KOPT-K1 (cell line): ENCODE measurements around the gene DIP2C.
"Not testable (repeated sequence)": the region's sequence is repeated elsewhere in the genome, so short reads cannot be mapped to it uniquely, and the experiment has no call there.

ENCODE experiments used
- H3K27ac ChIP-seq: fragments of 200-600 bp; sonication (generic); 2 replicates; pipeline ENCODE4 v1.5.1; 2016; ENCODE audit warnings: antibody characterized with exemption, mild to moderate bottlenecking, low read depth, low read length; ENCODE audit not compliant: poor library complexity, severe bottlenecking
- H3K36me3 ChIP-seq: fragments of 200-600 bp; sonication (generic); 2 replicates; pipeline ENCODE4 v1.5.1; 2017; ENCODE audit warnings: antibody characterized with exemption, mild to moderate bottlenecking, low read length, moderate library complexity; ENCODE audit not compliant: insufficient read depth
- H3K9me3 ChIP-seq: fragments of 200-600 bp; sonication (generic); 2 replicates; pipeline ENCODE4 v1.5.1; 2017; ENCODE audit warnings: antibody characterized with exemption, low read length, mild to moderate bottlenecking; ENCODE audit not compliant: insufficient read depth, poor library complexity, severe bottlenecking

The DIP2C gene

DNA sequence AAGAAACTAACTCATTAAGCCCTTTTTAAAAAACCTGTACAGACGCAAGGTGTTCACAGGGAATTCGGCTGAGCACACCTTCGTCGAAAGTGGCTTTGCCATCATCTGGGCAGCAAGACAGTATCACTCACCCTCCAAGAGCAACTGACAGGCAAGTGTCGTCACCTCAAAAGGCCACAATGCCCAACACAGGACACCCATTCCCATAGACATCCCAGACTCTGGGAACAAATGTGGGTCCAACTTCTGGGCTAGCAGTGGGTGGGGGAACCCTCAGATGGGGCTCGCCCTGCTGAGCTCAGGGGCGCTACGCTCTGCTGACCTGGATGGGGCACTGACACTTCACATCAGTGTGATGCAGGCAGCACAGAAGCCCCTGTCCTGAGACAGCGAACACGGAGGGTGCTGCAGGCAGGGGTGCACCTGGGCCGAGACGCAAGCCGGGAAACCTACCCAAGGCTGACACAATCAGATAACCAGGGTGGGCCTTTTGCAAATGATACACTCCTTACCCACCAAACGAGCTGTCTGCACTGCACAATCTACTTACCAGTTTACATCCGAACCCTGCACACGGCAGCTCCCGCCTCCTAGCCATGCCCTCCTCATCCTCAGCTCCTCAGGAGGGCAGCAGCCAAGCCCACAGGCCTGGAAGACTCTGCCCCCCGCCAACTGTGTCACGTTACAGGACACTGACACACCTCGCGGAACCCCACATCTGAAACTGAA, 1.7 kb downstream of the DIP2C start:
- H3K9me3 ChIP-seq, result no peaks in the 10 kb centered on the region
- H3K36me3 ChIP-seq, result no peaks in the 10 kb centered on the region
- H3K27ac ChIP-seq, result no peak overlapping the region

DNA sequence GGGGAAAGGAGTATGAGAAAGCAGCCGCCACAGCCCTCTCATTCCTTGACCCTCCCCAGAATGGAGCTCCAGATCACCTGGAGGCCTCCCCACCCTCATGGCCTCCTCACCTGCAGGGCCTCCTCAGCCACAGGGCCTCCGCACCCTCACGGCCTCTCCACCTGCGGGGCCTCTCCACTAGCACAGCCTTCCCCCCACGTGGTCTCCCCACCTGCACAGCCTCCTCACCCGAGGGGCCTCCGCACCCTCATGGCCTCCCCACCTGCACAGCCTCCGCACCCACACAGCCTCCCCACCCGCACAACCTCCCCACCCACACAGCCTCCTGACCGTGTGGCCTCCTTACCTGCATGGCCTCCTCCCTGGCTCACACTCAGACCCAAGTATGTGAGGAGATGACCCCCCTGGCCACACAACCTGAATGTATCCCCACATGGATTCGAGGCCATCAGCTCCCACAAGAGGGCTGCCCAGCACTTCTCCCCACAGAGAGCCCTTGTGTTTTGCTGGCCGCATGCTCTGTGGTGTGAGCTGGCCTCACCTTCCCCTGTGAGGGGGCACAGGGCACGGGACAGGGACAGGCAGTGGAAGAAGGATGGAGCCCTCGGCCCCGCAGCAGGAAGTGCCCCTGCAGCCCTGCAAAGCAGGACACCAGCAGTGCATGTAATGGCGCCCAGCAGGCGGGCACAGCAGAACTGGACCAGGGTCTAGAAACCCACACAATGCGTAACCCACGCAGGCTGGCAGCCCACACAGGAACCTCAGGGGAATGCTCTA, 3.1 kb downstream of the DIP2C start:
- Histone ChIP-seq H3K27ac (no peak overlapping the region), H3K36me3 (no peaks in the 10 kb centered on the region), H3K9me3 (no peaks in the 10 kb centered on the region)

DNA sequence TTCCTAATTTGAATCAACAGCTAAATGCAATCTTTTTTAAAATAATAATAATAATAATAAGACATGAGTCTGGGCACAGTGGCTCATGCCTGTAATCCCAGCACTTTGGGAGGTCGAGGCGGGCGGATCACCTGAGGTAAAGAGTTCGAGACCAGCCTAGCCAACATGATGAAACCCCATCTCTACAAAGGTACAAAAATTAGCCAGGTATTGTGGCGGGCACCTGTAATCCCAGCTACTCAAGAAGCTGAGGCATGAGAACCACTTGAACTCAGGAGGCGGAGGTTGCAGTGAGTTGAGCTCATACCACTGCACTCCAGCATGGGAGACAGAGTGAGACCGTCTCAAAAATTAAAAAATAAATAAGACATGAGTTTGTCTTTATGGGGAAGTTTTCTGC, 3.9 kb downstream of the DIP2C start:
- no peak overlapping the region for H3K27ac ChIP-seq
- H3K36me3 ChIP-seq, result no peaks in the 10 kb centered on the region
- H3K9me3 ChIP-seq, result no peaks in the 10 kb centered on the region

DNA sequence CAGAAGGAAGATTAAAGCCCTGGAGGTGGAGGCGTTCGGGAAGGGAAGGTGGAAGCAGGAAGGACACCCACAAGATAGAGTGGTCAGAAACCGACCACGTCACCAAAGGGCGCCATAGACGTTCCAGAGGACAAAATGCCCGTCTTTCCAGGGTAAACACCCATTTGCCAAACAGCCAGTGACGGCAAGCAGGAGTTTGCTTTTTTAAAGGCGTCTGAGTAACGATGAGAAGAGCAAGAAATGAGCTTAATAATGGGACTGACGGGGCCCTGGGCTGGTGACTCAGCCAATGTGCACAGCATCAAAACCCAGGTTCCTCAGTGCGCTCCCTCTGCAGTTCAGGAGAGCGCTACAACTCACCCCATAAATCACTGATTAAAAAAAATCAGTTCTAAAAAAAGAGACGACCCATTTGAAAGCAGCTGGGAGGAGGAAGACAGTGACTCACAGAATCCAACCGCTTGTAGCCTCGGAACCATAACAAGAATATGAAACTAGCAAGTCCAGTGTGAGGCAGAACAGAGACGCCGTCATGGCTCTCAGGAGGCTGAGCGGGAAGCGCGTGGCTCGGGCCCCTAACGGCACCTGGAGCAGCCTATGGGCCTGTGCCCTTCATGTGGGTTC, 5.9 kb downstream of the DIP2C start:
- Histone ChIP-seq H3K27ac (no peak overlapping the region), H3K36me3 (no peaks in the 10 kb centered on the region), H3K9me3 (no peaks in the 10 kb centered on the region)

DNA sequence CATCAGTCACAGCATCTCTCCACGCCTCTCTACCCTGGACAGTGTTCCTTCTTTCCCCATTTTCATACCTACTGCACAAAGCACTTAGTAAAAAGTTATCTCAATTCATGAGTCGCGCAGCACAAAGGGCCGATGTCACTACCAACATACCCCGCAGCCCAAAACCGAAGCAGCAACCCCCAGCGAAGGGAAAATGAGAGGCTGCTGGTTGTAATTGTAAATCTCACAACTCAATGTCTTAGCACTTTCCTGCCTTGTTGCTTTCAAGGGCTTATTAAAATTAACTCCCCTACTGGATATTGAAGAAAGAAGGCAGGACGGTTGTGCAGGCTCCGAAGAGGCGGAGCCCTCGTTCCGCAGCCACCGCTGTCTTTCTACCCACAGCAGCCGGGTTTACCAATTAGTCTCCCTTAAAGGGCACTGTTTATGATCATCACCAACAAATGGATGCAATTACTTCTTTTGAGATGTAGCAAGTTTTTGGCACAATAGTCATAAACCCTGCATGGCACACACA, 6.5 kb downstream of the DIP2C start:
- H3K36me3 ChIP-seq, result no peaks in the 10 kb centered on the region
- H3K27ac ChIP-seq, result no peak overlapping the region
- no peaks in the 10 kb centered on the region for H3K9me3 ChIP-seq

DNA sequence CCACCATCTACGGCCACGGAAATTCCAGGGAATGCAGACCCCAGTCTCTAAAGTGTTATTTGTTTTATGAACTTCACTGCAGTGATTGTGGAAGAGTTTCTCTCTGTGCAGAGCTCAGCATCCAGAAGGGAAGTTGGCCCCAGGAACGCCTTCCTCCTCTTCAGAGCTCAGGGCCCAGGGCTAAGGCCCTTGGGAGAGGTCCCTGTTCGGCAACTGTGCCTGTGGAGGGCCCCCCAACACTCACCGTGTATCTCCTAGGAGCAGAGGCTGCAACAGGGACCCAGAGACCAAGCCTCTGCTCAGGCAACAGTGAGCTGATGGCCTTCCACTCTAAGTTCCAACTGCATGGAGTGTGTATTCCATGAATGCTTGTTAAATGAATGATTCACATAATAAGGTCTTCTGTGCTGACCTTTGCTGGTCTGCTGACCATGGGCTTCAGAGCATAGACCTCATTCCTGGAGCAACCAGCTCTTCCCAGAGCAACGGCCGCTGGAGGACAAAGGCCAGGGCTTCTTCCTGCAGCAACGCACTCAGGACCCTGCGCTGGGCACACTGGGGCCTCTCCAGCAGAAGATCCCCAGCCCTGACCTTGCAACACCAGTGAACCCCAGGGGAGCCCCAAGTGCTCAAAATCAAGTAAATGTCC, 7.7 kb downstream of the DIP2C start:
- no peaks in the 10 kb centered on the region for H3K36me3 ChIP-seq
- no peak overlapping the region for H3K27ac ChIP-seq
- no peaks in the 10 kb centered on the region for H3K9me3 ChIP-seq

DNA sequence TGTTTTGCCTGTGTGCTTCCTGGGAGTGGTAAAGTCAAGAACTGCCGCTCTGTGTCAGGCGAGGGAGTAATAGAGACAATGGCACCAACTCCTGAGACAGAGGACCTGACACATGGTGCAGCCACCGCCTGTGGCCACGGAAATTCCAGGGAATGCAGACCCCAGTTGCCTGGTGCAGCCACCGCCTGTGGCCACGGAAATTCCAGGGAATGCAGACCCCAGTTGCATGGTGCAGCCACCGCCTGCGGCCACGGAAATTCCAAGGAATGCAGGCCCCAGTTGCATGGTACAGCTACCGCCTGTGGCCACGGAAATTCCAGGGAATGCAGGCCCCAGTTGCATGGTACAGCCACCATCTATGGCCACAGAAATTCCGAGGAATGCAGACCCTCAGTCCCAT, 8.7 kb downstream of the DIP2C start:
- H3K9me3 ChIP-seq, result no peaks in the 10 kb centered on the region
- no peak overlapping the region for H3K27ac ChIP-seq
- H3K36me3 ChIP-seq, result no peaks in the 10 kb centered on the region

DNA sequence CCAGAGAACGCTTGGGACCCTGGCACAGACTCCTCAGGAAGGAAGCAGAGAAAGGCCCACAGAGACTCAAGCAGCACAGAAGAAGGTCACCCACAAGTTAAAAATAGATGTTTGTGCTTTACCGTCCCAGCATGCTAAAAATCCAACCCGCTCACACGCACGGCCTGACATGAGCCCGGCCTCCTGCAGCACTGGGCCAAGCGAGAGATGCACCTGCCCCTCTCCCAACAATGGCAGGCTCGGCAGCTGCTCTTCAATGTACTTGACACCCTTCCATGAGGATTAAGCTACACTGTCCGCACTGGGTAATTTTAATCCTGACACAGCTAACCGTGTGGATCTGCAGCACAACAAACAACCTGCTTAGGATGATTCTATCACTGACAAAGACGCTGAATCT, 9.3 kb downstream of the DIP2C start:
- Histone ChIP-seq H3K36me3 (no peaks in the 10 kb centered on the region), H3K9me3 (no peaks in the 10 kb centered on the region), H3K27ac (no peak overlapping the region)

DNA sequence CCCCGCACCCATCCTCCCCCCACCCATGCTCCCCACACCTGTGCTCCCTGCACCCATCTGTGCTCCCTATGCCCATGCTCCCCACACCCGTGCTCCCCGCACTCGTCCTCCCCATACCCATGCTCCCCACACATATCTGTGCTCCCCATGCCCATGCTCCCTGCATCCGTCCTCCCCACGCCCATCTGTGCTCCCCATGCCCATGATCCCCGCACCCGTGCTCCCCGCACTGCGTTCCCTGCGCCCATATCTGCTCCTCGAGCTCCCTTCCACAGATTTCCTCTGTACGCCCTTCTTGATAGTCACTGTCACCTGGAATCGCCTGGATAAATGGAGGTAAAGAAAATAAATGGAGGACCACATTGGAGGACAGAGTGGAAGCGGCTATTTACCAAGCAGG, 9.9 kb downstream of the DIP2C start:
- no peak overlapping the region for H3K27ac ChIP-seq

DNA sequence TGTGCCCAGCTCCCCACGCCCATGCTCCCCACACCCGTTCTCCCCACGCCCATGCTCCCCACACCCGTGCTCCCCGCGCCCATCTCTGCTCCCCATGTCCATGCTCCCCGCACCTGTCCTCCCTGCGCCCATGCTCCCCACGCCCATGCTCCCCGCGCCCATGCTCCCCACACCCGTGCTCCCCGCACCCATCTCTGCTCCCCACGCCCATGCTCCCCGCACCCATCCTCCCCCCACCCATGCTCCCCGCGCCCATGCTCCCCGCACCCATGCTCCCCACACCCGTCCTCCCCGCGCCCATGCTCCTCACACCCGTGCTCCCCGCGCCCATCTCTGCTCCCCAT, 10.8 kb downstream of the DIP2C start:
- not testable (repeated sequence) for H3K9me3 ChIP-seq, H3K27ac ChIP-seq

More for the DNA sequence above, 9.9 kb downstream of the DIP2C start:
- no peaks in the 10 kb centered on the region for H3K9me3 ChIP-seq
- H3K36me3 ChIP-seq, result no peaks in the 10 kb centered on the region

DNA sequence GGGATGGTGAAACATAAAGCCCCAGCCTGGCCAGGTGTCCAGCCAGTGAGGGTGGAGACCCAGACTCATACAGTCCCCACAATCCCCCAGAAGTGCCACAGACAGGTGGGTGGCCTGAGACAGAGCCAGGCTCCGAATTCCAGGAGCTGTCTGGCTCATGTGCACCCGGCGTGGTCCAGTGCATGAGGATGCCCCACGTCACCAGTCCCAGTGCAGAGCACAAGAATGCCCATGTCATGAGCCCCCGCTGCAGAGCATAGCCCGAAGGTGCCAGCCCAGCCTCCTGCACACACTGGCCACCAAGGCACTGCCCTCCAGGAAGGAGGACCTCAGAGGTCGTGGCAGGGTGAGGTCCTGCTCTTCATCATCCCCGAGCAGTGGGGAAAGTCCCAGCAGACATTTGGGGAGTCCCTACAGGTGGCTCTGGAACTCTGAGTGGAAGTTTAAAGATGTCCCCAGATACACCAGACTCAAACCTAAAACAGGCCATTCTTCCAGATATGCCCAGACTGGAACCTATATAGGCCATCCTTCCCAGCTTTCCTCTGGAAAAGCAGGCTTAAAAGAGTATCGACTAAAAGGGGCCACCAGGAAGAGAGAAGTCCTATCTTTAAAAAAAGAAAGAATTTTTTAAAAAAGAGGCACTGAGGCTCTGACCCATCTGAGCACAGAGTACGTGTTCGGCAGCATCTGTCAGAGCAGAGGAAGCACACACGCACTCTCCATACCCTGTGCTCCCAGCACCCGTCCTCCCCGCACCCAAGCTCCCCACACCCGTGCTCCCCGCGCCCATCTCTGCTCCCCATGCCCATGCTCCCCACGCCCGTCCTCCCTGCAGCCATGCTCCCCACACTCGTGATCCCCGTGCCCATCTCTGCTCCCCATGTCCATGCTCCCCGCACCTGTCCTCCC, 11.5 kb downstream of the DIP2C start:
- H3K36me3 ChIP-seq, result no peaks in the 10 kb centered on the region
- no peaks in the 10 kb centered on the region for H3K9me3 ChIP-seq
- no peak overlapping the region for H3K27ac ChIP-seq

More for the DNA sequence above, 10.8 kb downstream of the DIP2C start:
- not testable (repeated sequence) for H3K36me3 ChIP-seq

DNA sequence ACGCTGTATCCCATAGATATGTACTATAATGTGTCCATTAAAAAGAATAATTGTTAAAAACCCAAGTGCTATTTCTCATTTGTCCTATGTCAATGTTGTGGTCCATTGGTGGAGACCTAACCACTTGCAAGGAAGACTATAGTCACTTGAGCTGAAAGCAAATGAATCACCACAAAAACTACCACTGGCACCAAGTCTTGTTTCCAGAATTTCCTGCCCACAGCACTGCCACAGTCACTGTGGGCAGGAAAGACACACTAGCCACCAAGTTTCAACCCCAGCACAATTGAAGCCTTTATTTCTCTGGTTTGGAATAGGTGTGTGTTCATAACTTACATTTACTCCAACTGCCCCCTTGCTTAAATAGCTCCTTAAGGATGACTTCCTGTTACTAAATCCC, 12.4 kb downstream of the DIP2C start:
- Histone ChIP-seq H3K9me3 (no peaks in the 10 kb centered on the region), H3K27ac (no peak overlapping the region), H3K36me3 (no peaks in the 10 kb centered on the region)

DNA sequence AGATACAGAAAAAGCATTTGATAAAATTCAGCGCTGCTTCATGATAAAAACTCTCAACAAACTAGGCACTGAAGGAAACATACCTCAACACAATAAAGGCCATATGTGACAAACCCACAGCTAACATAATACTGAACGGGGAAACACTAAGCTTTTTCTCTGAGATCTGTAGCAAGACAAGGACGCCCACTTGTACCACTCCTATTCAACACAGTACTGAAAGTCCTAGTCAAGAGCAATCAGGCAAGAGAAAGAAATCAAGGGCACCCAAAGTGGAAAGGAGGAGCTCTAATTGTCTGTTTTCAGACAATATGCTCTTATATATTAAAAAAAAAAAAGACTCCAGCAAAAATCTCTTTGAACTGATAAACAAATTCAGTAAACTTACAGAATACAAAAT, 13.3 kb downstream of the DIP2C start:
- Histone ChIP-seq H3K27ac (no peak overlapping the region), H3K36me3 (no peaks in the 10 kb centered on the region), H3K9me3 (no peaks in the 10 kb centered on the region)

DNA sequence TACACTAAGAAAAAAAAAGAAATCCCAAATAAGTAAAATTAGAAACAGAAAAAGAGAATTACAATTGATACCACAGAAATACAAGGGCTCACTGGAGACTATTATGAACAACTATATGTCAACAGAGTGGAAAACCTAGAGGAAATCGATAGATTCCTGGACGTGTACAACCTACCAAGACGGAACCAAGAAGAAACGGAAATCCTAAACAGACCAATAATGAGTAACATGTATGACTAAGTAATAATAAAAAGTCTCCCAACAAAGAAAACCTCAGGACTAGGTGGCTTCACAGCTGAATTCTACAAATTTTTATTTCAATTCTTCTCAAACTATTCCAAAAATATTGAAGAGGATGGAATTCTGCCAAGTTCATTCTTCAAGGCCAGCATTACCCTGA, 13.9 kb downstream of the DIP2C start:
- H3K27ac ChIP-seq, result no peak overlapping the region
- no peaks in the 10 kb centered on the region for H3K36me3 ChIP-seq
- H3K9me3 ChIP-seq, result no peaks in the 10 kb centered on the region
